Bone marrow (tissue), 2 donors: ENCODE results near the gene FBN1.

Source experiments
- DNase-seq, 2 donors: peaks; one replicate each; lab custom pipeline; 2025; lab: John Stamatoyannopoulos, UW

The FBN1 gene

GRCh38 chr15:48553559-48553958 lies 92.0 kb downstream of the FBN1 start:
- no peak for DNase-seq

DNA sequence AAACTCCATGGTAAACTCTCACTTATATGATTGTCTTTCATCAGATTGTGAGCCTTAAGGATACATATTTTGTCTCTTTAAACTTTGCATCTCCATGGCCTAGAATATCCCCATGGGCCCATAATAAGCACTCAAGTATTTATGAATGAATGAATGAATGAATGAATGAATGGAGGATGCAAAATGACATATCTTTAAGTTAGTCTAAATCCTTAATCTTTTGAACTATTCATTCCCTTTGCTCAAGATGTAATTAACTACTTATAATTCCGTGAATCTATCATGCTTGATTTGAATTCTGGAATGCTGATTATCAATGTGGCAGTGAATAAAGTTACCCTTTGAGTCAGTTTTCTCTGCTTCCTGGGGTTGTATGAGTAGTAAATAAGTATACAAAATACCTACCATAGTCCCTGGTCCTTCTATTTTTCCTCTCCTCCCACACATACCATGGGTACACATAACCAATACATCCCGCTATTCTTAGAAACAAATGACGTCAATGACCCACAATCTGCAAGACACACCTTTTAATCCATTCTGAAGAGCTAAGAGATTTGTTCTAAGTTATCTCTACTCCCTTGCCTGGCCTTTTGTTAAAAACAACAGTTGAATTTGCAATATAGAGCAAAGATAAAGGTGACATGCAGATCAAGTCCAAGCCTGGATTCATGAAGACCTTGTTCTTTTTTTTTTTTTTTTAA lies 94.5 kb downstream of the FBN1 start:
- DNase-seq = no peak

DNA sequence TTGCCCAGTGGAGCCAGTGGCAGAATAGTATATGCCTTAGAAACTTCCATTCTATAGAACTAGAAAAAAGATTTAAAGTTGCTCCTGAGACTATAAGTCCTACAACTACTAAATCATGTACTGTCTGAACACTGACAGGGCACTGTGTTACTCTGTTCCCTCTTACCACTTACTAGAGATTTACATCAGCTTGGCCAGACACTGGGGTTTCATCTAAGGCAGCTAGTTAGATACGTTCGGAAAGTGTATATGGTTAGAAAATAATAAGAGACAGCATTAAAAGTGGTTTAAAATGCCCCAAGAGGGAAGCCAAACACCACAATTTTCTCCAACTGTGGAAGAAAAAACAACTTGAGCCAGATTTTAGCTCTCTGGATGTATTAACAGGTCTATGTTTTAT lies 97.1 kb downstream of the FBN1 start:
- DNase-seq = no peak

- no peak for DNase-seq
These were observed 98.2 kb downstream of the FBN1 start for GRCh38 chr15:48547286-48547685.

DNA sequence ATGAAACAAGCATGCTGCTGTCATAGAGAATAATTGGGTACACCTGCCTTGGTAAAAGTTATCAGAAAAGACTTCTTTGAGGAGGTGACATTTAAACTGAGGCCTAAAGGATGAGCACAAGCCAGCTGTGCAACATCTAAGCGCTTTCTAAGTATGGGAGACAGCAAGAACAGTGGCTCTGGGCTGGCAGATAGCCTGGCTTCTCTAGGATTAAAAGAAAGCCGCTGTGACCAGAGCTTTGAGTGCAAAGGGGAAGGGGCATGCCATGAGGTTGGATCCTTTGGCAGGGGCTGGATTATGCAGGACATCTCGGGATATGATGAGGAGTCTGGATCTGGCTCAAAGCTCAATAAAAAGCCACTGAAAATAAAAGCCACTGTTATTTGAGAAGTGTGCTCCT lies 99.2 kb downstream of the FBN1 start:
- no peak for DNase-seq

- DNase-seq = no peak
These were observed 100.7 kb downstream of the FBN1 start for GRCh38 chr15:48544778-48545177.

GRCh38 chr15:48541341-48542278 lies 103.9 kb downstream of the FBN1 start:
- no peak for DNase-seq

- no peak for DNase-seq
These were observed 104.8 kb downstream of the FBN1 start for GRCh38 chr15:48540756-48541155.

DNA sequence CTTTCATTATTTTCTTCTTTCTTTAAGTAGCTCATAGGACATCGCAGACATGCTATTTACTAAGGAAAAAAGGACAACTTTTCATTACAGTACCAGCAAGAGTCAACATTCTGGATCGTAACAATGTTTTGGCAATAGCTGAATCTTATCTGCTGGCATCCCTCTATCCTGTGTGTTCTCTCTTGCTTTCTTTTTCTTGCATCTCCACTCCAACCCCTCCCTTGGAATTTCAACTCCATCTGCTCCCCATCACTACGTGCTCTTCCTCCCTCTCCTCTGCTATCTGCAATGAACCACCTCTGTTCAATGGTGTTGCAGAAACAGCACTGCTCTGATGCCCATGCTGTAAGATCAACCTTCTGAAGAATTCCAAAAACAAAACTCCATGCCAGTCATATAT lies 106.6 kb downstream of the FBN1 start:
- DNase-seq = no peak

- no peak for DNase-seq
These were observed 108.0 kb downstream of the FBN1 start for GRCh38 chr15:48537271-48538113.

DNA sequence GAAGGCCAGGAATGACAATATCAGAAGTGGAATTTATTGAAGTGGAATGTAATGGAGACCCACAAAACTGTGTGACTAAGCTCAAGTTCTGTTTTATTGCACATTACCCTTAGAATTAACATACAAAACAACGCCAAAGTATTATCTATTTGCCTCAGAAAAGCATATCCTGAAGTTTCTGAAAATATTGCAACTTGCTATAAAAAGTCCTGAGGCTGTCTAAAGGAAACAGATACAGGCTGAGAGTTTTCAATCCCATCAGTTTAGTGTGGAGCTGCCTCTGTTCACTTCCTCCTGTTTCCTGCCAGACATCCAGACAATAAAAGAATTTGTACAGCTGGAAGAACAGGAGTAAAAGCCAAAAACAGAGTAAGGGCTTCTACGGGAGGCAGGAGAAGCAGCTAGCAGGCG lies 108.8 kb downstream of the FBN1 start:
- no peak for DNase-seq

DNA sequence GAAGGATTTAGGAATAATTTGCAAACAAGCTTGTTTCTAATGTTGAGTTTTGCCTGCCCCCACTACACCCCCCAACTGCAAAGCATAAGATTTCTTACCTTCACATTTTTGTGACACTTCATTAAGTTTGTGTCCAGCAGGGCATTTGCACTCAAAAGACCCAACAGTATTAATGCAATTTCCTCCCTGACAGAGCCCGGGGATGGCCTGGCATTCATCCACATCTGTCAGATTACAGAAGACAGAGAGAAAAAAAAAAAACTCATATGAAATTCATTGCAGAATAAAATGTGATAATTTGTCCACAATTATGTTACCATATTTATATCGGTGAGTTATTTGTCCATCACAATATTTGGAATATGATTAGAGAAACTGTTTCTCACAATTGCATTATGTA lies 111.5 kb downstream of the FBN1 start:
- DNase-seq = no peak

- no peak for DNase-seq
These were observed 112.6 kb downstream of the FBN1 start for GRCh38 chr15:48532946-48533345.

- DNase-seq = no peak
These were observed 115.0 kb downstream of the FBN1 start for GRCh38 chr15:48530528-48530927.

GRCh38 chr15:48528921-48529320 lies 116.6 kb downstream of the FBN1 start:
- no peak for DNase-seq

DNA sequence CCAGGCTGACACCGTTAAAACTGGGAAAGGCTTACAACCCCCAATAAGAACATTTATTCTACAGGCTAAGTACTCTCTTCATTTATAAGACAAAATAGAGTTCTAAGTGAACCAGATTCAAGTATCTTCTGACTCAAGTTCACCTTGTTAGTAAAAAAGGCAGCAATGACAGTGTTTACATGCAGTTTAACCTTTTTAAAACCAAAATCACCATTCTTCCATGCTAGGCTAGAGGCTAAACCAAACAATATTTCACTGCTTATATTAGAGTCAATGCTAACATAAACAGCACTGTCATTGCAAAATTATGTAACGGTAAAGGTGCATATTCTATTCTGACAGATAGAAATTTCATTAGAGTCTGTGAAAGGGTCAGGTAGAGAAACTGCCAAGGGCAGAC lies 118.0 kb downstream of the FBN1 start:
- DNase-seq = no peak

- no peak for DNase-seq
These were observed 122.6 kb downstream of the FBN1 start for GRCh38 chr15:48522911-48523310.

DNA sequence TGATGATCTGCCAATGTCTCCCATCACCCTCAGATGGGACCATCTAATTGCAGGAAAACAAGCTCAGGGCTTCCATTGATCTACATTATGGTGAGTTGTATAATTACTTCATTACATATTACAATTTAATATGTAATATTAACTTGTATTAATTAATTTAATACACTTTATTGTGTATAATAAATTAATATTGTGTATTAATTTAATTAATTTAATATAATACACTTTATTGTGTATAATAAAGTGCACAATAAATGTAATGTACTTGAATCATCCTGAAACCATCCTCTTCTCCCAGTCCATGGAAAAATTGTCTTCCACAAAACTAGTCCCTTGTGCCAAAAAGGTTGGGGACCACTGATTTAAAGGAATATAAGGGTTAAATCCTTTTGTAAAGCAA lies 123.4 kb downstream of the FBN1 start:
- no peak for DNase-seq

DNA sequence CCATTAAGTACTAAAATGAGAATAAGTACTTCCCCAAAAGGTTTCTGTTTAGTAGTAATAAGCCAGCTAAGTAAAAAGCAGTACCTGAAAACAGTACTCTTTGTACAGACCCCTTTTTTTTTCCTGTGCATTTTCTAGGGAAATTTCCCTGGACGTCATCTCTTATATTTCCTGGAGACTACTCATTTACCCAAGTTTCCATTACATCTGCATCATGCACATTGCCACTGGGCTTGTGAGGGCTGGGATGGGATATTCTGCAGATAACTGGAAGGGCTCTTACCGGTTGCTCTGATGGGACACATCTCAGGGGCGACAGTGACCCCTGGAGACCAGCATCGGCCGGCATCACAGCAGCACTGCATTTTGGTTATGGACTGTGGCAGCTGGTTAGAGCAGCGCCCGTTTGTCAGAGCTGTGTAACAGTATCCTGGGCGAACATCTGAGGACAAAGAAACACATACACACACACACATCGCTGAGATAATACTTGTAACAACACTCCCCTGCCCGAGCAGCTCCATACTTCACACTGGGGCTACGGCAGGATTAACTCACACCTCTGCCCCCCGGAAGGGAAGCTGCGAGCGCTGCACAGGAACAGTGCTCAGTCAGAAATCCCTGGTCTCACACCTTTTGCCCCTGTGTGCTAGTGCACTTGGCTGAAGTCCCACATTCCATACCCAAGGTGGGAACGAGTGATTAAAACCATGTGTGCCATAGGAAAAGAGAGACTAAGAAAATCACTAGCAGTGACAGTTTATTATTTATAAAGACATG lies 124.9 kb downstream of the FBN1 start:
- no peak for DNase-seq

- no peak for DNase-seq
These were observed 129.4 kb downstream of the FBN1 start for GRCh38 chr15:48516121-48516520.

GRCh38 chr15:48515500-48515899 lies 130.0 kb downstream of the FBN1 start:
- no peak for DNase-seq
